Measurements from ENCODE around the gene MAP2K6.

DNA sequence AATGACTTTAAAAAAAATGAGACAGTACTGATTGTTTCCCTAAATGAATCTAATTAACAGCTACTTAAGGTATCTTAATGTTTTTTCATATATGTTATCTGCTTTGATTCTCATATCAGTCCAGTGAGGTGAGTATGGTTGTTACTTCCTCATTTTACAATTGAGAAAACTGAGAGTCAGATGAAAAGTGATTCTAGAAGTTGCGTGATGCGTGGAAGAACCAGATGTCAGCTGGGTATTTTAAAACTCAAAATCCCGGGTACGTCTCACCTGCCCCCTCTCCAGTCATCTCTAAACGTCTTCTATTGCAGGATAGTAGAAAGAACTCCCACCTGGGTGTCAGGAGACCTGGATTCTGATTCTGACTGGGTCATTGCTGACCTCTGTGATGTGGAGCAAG lies 89.2 kb downstream of the MAP2K6 start:
- TF ChIP-seq, protein P1, sequence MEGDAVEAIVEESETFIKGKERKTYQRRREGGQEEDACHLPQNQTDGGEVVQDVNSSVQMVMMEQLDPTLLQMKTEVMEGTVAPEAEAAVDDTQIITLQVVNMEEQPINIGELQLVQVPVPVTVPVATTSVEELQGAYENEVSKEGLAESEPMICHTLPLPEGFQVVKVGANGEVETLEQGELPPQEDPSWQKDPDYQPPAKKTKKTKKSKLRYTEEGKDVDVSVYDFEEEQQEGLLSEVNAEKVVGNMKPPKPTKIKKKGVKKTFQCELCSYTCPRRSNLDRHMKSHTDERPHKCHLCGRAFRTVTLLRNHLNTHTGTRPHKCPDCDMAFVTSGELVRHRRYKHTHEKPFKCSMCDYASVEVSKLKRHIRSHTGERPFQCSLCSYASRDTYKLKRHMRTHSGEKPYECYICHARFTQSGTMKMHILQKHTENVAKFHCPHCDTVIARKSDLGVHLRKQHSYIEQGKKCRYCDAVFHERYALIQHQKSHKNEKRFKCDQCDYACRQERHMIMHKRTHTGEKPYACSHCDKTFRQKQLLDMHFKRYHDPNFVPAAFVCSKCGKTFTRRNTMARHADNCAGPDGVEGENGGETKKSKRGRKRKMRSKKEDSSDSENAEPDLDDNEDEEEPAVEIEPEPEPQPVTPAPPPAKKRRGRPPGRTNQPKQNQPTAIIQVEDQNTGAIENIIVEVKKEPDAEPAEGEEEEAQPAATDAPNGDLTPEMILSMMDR (IDR thresholded peaks at IDR 0.05), result no peak
- TF ChIP-seq, protein P2, sequence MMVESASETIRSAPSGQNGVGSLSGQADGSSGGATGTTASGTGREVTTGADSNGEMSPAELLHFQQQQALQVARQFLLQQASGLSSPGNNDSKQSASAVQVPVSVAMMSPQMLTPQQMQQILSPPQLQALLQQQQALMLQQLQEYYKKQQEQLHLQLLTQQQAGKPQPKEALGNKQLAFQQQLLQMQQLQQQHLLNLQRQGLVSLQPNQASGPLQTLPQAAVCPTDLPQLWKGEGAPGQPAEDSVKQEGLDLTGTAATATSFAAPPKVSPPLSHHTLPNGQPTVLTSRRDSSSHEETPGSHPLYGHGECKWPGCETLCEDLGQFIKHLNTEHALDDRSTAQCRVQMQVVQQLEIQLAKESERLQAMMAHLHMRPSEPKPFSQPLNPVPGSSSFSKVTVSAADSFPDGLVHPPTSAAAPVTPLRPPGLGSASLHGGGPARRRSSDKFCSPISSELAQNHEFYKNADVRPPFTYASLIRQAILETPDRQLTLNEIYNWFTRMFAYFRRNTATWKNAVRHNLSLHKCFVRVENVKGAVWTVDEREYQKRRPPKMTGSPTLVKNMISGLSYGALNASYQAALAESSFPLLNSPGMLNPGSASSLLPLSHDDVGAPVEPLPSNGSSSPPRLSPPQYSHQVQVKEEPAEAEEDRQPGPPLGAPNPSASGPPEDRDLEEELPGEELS (CRISPR knock-in tag; IDR thresholded peaks at IDR 0.05), result no peak
- TF ChIP-seq, protein P3, sequence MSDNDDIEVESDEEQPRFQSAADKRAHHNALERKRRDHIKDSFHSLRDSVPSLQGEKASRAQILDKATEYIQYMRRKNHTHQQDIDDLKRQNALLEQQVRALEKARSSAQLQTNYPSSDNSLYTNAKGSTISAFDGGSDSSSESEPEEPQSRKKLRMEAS (CRISPR knock-in tag; IDR thresholded peaks at IDR 0.05), result no peak
- TF ChIP-seq TEAD4 (CRISPR knock-in tag; IDR thresholded peaks at IDR 0.05), result no peak
- TF ChIP-seq, protein P4, sequence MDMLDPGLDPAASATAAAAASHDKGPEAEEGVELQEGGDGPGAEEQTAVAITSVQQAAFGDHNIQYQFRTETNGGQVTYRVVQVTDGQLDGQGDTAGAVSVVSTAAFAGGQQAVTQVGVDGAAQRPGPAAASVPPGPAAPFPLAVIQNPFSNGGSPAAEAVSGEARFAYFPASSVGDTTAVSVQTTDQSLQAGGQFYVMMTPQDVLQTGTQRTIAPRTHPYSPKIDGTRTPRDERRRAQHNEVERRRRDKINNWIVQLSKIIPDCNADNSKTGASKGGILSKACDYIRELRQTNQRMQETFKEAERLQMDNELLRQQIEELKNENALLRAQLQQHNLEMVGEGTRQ (CRISPR knock-in tag; IDR thresholded peaks at IDR 0.05), result no peak
